Breast epithelium (tissue), 4 donors: Measurements from ENCODE around the gene SCTR. TPM values are rescaled to one million over a fixed set of nuclear protein-coding genes. Genes with fewer than 3 reads are reported as not detected.

ENCODE experiments used
- DNase-seq, 2 donors: peaks; one replicate each; pipeline ENCODE4 v3.0.0-alpha.2; 2019; ENCODE audit warnings: low spot score in 2 of 2
- H3K27ac ChIP-seq, 2 donors: fragments of 200-600 bp; sonication (generic) in 1 of 2; one replicate each; pipeline ENCODE4 v1.5.1; 2016 to 2019; ENCODE audit warnings: mild to moderate bottlenecking in 1 of 2
- H3K27me3 ChIP-seq, 2 donors: fragments of 200-600 bp; sonication (generic) in 1 of 2; one replicate each; pipeline versions ENCODE4 v1.5.1 to v1.6.0; 2017 to 2019; ENCODE audit warnings: control low read depth in 1 of 2, mild to moderate bottlenecking in 1 of 2
- H3K36me3 ChIP-seq: fragments of 200-600 bp; one replicate; pipeline ENCODE4 v1.5.1; 2019
- H3K4me1 ChIP-seq, 2 donors: fragments of 200-600 bp; sonication (generic); one replicate each; pipeline ENCODE4 v1.5.1; 2016 to 2019; ENCODE audit warnings: control low read depth in 1 of 2
- H3K4me3 ChIP-seq, 3 donors: fragments of 200-600 bp; sonication (generic); 1 replicate in 2 of 3; 2 replicates in 1 of 3; pipeline ENCODE4 v1.5.1; 2016 to 2019; ENCODE audit warnings: mild to moderate bottlenecking in 3 of 3, moderate library complexity in 2 of 3
- H3K9me3 ChIP-seq, 2 donors: fragments of 200-600 bp; sonication (generic) in 1 of 2; one replicate each; pipeline ENCODE4 v1.5.1; 2016 to 2019; ENCODE audit warnings: control low read depth in 1 of 2
- POLR2A ChIP-seq: fragments of 450-650 bp; IDR thresholded peaks from one replicate; pipeline ENCODE4 v1.6.1; 2016; ENCODE audit warnings: antibody characterized with exemption, mild to moderate bottlenecking, moderate library complexity
- POLR2AphosphoS5 ChIP-seq, 3 donors: sonication (generic); formaldehyde crosslinking; IDR thresholded peaks; one replicate each; pipeline ENCODE4 v1.6.1; 2017; ENCODE audit warnings: antibody characterized with exemption in 3 of 3
- intact Hi-C: fragments of 100-400 bp; cut with DNase I; formaldehyde crosslinking; loops from one replicate; pipeline ENCODE4 v1.15.1; 2023; ENCODE audit warnings: low total_unique reads
- total RNA-seq, 3 donors: library from RNA; depleted of rRNA; stranded (reverse); fragments of >200 nt; gene quantifications; one replicate each; pipeline ENCODE4 v1.1.0, GENCODE V29; 2016
- TF ChIP-seq, protein P1 (sequence below), 3 donors: fragments of 450-650 bp; IDR thresholded peaks; one replicate each; pipeline ENCODE4 v1.5.1; 2016 to 2017; ENCODE audit warnings: antibody characterized with exemption in 3 of 3, mild to moderate bottlenecking in 3 of 3, moderate library complexity in 3 of 3

SCTR gene
- total RNA-seq, 3 donors from 2014 or later, result not detected

GRCh38 chr2:119431976-119432850 is 92.1 kb downstream of the SCTR start:
- no peaks in the 10 kb centered on the region for H3K36me3 ChIP-seq
- no peak for TF ChIP-seq POLR2AphosphoS5 (IDR thresholded peaks at IDR 0.05)
- TF ChIP-seq, protein P1, sequence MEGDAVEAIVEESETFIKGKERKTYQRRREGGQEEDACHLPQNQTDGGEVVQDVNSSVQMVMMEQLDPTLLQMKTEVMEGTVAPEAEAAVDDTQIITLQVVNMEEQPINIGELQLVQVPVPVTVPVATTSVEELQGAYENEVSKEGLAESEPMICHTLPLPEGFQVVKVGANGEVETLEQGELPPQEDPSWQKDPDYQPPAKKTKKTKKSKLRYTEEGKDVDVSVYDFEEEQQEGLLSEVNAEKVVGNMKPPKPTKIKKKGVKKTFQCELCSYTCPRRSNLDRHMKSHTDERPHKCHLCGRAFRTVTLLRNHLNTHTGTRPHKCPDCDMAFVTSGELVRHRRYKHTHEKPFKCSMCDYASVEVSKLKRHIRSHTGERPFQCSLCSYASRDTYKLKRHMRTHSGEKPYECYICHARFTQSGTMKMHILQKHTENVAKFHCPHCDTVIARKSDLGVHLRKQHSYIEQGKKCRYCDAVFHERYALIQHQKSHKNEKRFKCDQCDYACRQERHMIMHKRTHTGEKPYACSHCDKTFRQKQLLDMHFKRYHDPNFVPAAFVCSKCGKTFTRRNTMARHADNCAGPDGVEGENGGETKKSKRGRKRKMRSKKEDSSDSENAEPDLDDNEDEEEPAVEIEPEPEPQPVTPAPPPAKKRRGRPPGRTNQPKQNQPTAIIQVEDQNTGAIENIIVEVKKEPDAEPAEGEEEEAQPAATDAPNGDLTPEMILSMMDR (IDR thresholded peaks at IDR 0.05), result no peak
- TF ChIP-seq POLR2A, result no peak
- no peak for DNase-seq
- H3K27ac ChIP-seq, result peak overlapping the region; percentile 43 to 64
- intact Hi-C loops, result no loop called here
- no peaks in the 10 kb centered on the region for H3K27me3 ChIP-seq
- H3K9me3 ChIP-seq, result no peaks in the 10 kb centered on the region
- peak overlapping the region; percentile 54 to 66 (median 60) for H3K4me3 ChIP-seq
- H3K4me1 ChIP-seq, result no peaks in the 10 kb centered on the region

DNA sequence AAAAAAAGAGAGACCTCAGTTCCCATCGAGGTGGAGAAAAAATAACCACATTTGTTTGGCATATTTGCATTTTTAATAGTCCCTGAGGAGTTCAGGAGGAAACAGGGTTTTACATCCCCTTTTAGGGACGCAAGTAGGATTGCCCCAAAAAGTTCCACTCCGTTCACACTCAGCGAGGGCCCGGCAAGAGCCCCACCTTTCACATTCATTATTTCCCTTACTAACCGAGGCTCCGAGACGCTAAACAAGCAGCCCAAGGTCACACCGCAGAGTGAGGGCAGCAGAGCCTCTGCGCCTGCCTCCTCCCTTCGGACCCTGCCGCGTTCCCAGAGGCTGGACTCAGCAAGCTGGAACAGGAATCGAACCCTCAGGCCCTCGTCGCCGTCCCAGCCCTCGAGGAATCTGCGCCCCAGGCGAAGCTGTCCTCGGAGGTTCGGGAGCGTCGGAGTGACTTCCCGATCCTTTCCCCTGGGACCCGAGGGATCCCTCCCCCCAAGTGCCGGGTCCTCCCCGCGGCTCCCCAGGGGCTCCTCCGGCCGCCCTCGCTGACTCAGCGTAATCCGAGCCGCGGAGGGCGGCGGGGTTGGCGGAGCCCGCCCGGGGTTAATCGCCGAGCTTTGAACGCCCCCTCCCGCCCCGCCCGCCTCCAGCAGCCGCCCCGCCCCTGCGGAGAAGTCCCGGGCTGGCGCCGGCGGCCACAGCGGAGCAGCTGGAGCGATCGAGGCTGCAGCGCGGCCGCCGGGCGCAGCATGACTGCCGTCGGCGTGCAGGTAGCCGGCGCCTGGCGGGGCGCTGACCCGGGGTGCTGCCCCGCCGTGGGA is 92.9 kb downstream of the SCTR start, which contains the start of gene TMEM37:
Gene TMEM37, plus strand, starts transcription at position 700 of the 821 bp plus-strand sequence. Its CDS starts 50 bp downstream, at position 750.
- no peaks in the 10 kb centered on the region for H3K9me3 ChIP-seq
- H3K36me3 ChIP-seq, result no peaks in the 10 kb centered on the region
- H3K27me3 ChIP-seq, result no peaks in the 10 kb centered on the region
- peak within 1 kb of the TSS; percentile 54 to 66 (median 60) for H3K4me3 ChIP-seq
- no peak for TF ChIP-seq POLR2A
- peak in 1 of 3 donors; percentile 27 for TF ChIP-seq POLR2AphosphoS5 (IDR thresholded peaks at IDR 0.05)
- intact Hi-C loops, result no loop called here
- DNase-seq, result no peak
- peak within 1 kb of the TSS; percentile 43 to 64 for H3K27ac ChIP-seq
- H3K4me1 ChIP-seq, result no peaks in the 10 kb centered on the region

DNA sequence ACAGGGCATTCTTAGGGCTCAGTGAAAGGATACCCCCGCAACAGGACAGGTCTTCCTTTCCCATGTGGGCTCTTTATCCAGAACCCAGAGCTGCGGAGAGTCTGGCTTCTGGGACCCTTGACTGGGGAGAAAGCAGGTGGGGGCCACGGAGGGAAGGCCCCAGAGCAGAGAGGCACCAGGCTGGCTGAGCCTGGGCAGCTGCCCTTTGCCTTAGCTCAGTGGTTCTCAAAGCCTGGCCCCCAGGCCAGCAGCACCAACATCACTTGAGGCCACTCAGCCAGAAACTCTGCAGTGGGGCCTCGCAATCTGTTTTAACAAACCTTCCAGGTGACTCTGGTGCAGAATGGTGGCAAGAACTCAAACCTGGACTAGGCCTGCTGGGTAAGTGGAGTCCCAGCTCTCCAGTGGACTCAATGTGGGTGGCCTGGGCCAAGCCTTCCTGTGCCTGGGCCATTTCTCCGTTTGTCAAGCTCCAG is 94.2 kb downstream of the SCTR start:
- H3K27me3 ChIP-seq, result no peaks in the 10 kb centered on the region
- peak overlapping the region; percentile 36 to 40 for H3K27ac ChIP-seq
- no peaks in the 10 kb centered on the region for H3K36me3 ChIP-seq
- no peak overlapping the region for H3K4me3 ChIP-seq
- H3K4me1 ChIP-seq, result no peaks in the 10 kb centered on the region
- intact Hi-C loops, result no loop called here
- TF ChIP-seq POLR2A, result no peak
- TF ChIP-seq, protein P1 (IDR thresholded peaks at IDR 0.05), result no peak
- no peak for DNase-seq
- H3K9me3 ChIP-seq, result no peaks in the 10 kb centered on the region

GRCh38 chr2:119429225-119429981 is 94.9 kb downstream of the SCTR start:
- Histone ChIP-seq H3K27ac (peak overlapping the region; percentile 36 to 40), H3K4me3 (no peak overlapping the region), H3K36me3 (no peaks in the 10 kb centered on the region), H3K27me3 (no peaks in the 10 kb centered on the region), H3K4me1 (no peaks in the 10 kb centered on the region), H3K9me3 (no peaks in the 10 kb centered on the region)
- DNase-seq, result no peak
- TF ChIP-seq, protein P1 (IDR thresholded peaks at IDR 0.05), result no peak
- TF ChIP-seq POLR2A (no peak), POLR2AphosphoS5 (IDR thresholded peaks at IDR 0.05) (peak in 1 of 3 donors; percentile 17)
- intact Hi-C loops, result no loop called here
